ENCODE measurements around the gene IFNA1. TPM values are rescaled to one million over a fixed set of nuclear protein-coding genes. Genes with fewer than 3 reads are reported as not detected.
"Not testable (repeated sequence)": the region's sequence is repeated elsewhere in the genome, so short reads cannot be mapped to it uniquely, and the experiment has no call there.

IFNA1 gene
- polyA plus RNA-seq, 1 donor: not detected

DNA sequence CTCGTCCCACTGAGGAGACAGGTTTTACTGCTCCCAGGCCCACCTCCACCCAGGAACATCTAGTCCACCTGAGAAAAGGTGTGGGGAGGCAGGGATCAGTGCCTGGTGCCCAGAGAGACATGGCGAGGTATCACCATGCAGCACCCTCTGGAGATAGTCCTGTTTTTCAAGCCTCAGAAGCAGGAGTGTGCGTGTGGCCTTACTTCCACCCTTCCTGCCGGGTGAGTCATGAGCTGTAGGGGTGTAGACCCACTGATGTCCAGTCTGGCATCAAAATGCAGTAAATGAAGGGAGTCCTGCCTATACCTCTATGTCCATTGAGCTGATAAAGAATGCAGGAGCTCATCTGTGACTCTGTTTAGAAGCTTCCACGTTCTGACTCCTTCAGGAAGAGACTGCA lies 9.1 kb downstream of the IFNA1 start:
- not testable (repeated sequence) for H3K36me3 ChIP-seq (ENCODE audit: control insufficient read depth, insufficient read depth, low read length); DNase-seq; H3K4me1 ChIP-seq (ENCODE audit: control insufficient read depth, insufficient read depth, low read length); H3K27me3 ChIP-seq (ENCODE audit: control insufficient read depth, insufficient read depth, low read length); H3K9me3 ChIP-seq (ENCODE audit: control insufficient read depth, low read depth, low read length); H3K4me3 ChIP-seq (ENCODE audit: low read length); H3K27ac ChIP-seq (ENCODE audit: low read length)
- no CpG with 5 or more reads among the region's 5 CpGs for WGBS (ENCODE audit: insufficient coverage, low lambda C conversion rate)

DNA sequence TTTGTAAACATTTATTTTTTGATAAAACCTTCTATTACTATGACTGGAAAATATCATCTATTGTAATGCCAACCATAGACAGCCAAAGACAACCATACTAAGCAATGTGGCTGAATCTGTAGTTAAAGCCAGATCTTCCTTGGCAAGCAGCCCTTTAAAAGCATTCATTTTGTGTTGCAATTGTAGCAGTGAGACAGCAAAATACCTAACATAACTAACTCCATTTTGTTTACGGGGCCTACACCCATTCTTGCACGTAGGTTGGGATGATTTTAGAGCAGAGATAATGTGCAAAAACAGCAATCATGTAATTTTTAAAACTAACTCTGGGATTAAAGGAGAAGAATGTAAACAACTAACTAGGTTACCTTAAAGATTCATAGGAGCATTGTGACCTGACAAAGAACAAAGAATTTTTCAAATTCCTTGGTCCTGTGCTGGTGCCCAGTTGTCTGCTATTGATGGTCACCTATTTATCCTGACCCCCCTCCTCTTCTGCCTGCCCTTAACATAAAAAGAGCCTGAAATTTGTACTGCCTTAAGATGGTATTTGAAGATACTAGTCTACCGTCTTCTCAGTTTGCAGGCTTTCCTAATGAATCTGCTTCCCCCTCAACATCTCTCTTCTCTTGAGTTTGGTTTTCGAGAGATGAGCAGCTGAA lies 10.6 kb downstream of the IFNA1 start:
- no peaks in the 10 kb centered on the region for H3K9me3 ChIP-seq (ENCODE audit: control insufficient read depth, low read depth, low read length)
- no peaks in the 10 kb centered on the region for H3K4me1 ChIP-seq (ENCODE audit: control insufficient read depth, insufficient read depth, low read length)
- WGBS (ENCODE audit: insufficient coverage, low lambda C conversion rate): 88% methylated on average over 1 of the region's 4 CpGs
- no peak overlapping the region for H3K4me3 ChIP-seq (ENCODE audit: low read length)
- no peak overlapping the region for H3K27ac ChIP-seq (ENCODE audit: low read length)
- no peak for DNase-seq
- H3K27me3 ChIP-seq (ENCODE audit: control insufficient read depth, insufficient read depth, low read length): no peaks in the 10 kb centered on the region
- H3K36me3 ChIP-seq (ENCODE audit: control insufficient read depth, insufficient read depth, low read length): no peaks in the 10 kb centered on the region

DNA sequence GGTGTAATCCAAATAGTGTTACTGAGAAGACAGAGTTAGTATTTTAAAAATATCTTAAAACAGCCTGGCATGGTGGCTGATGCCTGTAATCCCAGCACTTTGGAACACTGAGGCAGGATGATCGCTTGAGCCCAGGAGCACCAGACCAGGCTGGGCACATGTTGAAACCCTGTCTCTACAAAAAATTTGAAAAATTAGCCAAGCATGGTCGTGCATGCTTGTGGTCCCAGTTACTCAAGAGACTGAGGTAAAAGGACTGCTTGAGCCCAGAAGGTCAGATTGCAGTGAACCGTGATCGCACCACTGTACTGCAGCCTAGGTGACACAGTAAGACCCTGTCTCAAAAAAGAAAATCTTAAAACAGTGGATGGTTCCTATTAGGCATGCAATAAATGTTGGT lies 12.4 kb downstream of the IFNA1 start:
- Histone ChIP-seq H3K27me3 (ENCODE audit: control insufficient read depth, insufficient read depth, low read length) (no peaks in the 10 kb centered on the region), H3K4me1 (ENCODE audit: control insufficient read depth, insufficient read depth, low read length) (no peaks in the 10 kb centered on the region), H3K9me3 (ENCODE audit: control insufficient read depth, low read depth, low read length) (no peaks in the 10 kb centered on the region), H3K4me3 (ENCODE audit: low read length) (no peak overlapping the region), H3K27ac (ENCODE audit: low read length) (no peak overlapping the region), H3K36me3 (ENCODE audit: control insufficient read depth, insufficient read depth, low read length) (no peaks in the 10 kb centered on the region)
- WGBS (ENCODE audit: insufficient coverage, low lambda C conversion rate): 94% methylated on average over 3 of the region's 4 CpGs
- DNase-seq: no peak

DNA sequence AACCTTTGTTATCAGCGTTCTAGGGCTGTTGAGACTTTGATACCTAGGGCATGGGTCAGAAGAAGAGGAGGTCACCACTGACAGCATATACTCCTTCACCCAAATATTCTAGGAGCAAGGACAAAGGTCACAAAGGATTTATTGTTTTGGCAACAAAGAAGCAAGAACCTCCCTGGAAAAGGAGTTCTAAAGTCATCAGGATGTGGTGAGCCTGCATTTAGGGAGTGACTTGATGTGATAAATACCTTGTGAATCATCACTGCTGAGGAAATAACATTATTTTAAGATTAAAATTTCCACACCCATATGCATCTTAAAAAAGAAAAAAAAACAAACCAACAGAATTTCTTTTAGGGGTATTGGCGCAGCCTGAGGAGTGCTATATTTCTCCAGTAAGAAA lies 13.9 kb downstream of the IFNA1 start:
- Histone ChIP-seq H3K27ac (ENCODE audit: low read length) (no peak overlapping the region), H3K27me3 (ENCODE audit: control insufficient read depth, insufficient read depth, low read length) (no peaks in the 10 kb centered on the region), H3K9me3 (ENCODE audit: control insufficient read depth, low read depth, low read length) (no peaks in the 10 kb centered on the region), H3K4me1 (ENCODE audit: control insufficient read depth, insufficient read depth, low read length) (no peaks in the 10 kb centered on the region), H3K4me3 (ENCODE audit: low read length) (no peak overlapping the region), H3K36me3 (ENCODE audit: control insufficient read depth, insufficient read depth, low read length) (no peaks in the 10 kb centered on the region)
- no peak for DNase-seq
- WGBS (ENCODE audit: insufficient coverage, low lambda C conversion rate): 100% methylated on average over 1 of the region's 2 CpGs

DNA sequence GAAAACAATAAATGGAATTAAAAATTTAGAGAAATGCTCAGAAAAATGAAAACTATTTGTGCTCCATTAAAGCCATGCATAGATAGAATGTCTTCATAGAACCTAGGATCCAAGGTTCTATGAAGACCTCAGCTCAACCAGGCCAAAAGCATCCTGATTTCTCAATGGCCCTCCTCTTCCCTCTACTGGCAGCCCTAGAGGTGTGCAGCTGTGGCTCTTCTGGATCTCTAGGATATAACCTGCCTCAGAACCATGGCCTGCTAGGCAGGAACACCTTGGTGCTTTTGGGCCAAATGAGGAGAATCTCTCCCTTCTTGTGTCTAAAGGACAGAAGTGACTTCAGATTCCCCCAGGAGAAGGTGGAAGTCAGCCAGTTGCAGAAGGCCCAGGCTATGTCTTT lies 15.1 kb downstream of the IFNA1 start:
- no peaks in the 10 kb centered on the region for H3K9me3 ChIP-seq (ENCODE audit: control insufficient read depth, low read depth, low read length)
- H3K4me3 ChIP-seq (ENCODE audit: low read length): no peak overlapping the region
- DNase-seq: no peak
- H3K27me3 ChIP-seq (ENCODE audit: control insufficient read depth, insufficient read depth, low read length): no peaks in the 10 kb centered on the region
- no peaks in the 10 kb centered on the region for H3K36me3 ChIP-seq (ENCODE audit: control insufficient read depth, insufficient read depth, low read length)
- H3K4me1 ChIP-seq (ENCODE audit: control insufficient read depth, insufficient read depth, low read length): no peaks in the 10 kb centered on the region
- H3K27ac ChIP-seq (ENCODE audit: low read length): no peak overlapping the region

DNA sequence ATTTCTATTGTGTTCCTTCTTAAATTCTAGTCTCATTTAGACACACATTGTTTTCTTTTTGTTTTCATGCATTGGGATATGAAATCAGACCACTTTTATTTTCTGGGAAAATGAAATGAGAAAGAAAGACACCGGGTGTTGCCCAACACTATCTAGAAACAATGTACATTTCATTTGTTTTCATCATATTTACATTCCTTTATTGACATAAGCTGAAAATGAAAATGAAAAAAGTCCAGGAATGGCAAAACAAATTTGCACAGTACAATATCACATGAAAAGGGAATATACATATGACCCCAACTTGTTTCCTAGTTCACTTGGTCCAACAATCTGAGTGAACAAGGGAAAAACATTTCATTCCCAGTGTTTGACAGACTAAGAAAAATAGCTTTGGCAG lies 21.1 kb downstream of the IFNA1 start:
- no peak overlapping the region for H3K4me3 ChIP-seq (ENCODE audit: low read length)
- H3K4me1 ChIP-seq (ENCODE audit: control insufficient read depth, insufficient read depth, low read length): no peaks in the 10 kb centered on the region
- no peaks in the 10 kb centered on the region for H3K27me3 ChIP-seq (ENCODE audit: control insufficient read depth, insufficient read depth, low read length)
- H3K36me3 ChIP-seq (ENCODE audit: control insufficient read depth, insufficient read depth, low read length): no peaks in the 10 kb centered on the region
- H3K27ac ChIP-seq (ENCODE audit: low read length): no peak overlapping the region
- no peak for DNase-seq
- no CpG with 5 or more reads among the region's 1 CpG for WGBS (ENCODE audit: insufficient coverage, low lambda C conversion rate)
- no peaks in the 10 kb centered on the region for H3K9me3 ChIP-seq (ENCODE audit: control insufficient read depth, low read depth, low read length)

DNA sequence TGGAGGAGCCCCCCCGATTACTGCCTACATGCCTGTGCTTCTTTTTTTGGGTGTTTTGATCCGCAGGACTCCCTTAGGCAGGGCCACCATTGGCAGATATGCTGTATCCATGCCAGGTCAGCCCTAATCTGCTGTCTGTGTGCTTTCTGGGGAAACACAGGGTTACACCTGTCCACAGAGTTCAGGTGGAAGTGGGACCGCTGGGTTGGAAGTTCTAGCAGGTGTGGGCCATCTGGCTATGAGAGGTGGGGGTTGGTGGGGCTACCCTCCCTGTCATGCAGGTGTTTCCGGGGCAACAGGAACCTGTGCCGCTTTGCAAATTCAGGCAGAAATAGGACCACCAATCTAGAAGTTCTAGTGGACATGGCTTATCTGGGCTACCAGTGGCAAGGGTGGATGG lies 24.9 kb downstream of the IFNA1 start:
- Histone ChIP-seq H3K4me3 (ENCODE audit: low read length) (no peak overlapping the region), H3K9me3 (ENCODE audit: control insufficient read depth, low read depth, low read length) (no peaks in the 10 kb centered on the region), H3K36me3 (ENCODE audit: control insufficient read depth, insufficient read depth, low read length) (no peaks in the 10 kb centered on the region), H3K27ac (ENCODE audit: low read length) (no peak overlapping the region), H3K4me1 (ENCODE audit: control insufficient read depth, insufficient read depth, low read length) (no peaks in the 10 kb centered on the region), H3K27me3 (ENCODE audit: control insufficient read depth, insufficient read depth, low read length) (no peaks in the 10 kb centered on the region)
- no peak for DNase-seq
- WGBS (ENCODE audit: insufficient coverage, low lambda C conversion rate): no CpG with 5 or more reads among the region's 5 CpGs

DNA sequence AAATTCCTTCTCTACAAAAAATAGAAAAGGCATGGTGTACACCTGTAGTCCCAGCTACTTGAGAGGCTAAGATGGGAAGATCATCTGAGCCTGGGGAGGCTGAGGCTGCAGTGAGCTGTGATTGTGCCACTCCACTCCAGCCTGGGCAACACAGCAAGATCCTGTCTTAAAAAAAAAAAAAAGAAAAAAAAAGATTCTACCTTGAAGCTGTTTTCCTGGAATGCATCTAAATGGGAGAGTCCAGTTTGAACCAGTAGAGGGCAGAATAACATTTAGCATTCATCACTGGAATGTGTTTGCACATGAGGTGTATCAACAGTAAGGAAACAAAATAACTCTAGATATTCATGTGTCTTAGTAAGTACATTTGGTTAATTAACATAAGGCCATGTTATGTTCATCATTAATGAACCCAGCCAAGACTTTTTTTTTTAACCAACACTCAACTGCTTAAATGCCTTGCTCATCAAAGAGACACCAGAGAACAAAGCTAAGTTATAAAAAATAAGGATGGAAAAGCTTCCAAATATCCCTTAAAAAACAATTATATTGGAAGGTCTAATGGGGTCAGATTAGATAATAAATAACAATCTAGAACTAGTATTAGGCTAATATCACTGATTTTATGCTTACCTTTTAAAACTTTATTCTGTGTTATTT lies 25.8 kb downstream of the IFNA1 start:
- no peak overlapping the region for H3K27ac ChIP-seq (ENCODE audit: low read length)
- H3K4me1 ChIP-seq (ENCODE audit: control insufficient read depth, insufficient read depth, low read length): no peaks in the 10 kb centered on the region
- DNase-seq: peak; percentile 43 to 48
- no peak overlapping the region for H3K4me3 ChIP-seq (ENCODE audit: low read length)
- no peaks in the 10 kb centered on the region for H3K36me3 ChIP-seq (ENCODE audit: control insufficient read depth, insufficient read depth, low read length)
- no peaks in the 10 kb centered on the region for H3K27me3 ChIP-seq (ENCODE audit: control insufficient read depth, insufficient read depth, low read length)
- H3K9me3 ChIP-seq (ENCODE audit: control insufficient read depth, low read depth, low read length): no peaks in the 10 kb centered on the region

DNA sequence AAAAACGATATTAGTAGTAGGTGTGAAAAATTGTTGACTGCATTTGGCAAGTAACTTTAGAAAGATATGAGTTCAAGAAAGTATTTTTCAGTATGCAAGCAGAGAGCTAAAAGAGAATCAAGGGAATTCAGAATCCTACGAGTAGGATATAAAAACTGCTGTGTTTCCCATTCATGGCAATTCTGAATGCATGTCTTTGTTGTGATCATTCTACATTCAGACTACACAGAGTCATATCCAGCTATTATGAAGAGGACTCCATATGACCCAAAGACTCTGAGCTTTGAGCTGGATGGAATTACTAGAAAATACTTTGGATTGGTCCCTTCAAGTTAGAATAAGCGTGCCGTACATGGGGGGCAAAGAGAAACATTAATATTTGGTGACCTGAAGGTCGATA lies 29.9 kb downstream of the IFNA1 start:
- Histone ChIP-seq H3K4me1 (ENCODE audit: control insufficient read depth, insufficient read depth, low read length) (no peaks in the 10 kb centered on the region), H3K36me3 (ENCODE audit: control insufficient read depth, insufficient read depth, low read length) (no peaks in the 10 kb centered on the region), H3K27me3 (ENCODE audit: control insufficient read depth, insufficient read depth, low read length) (no peaks in the 10 kb centered on the region), H3K9me3 (ENCODE audit: control insufficient read depth, low read depth, low read length) (no peaks in the 10 kb centered on the region), H3K27ac (ENCODE audit: low read length) (no peak overlapping the region), H3K4me3 (ENCODE audit: low read length) (no peak overlapping the region)
- DNase-seq: no peak
- 100% methylated on average over 1 of the region's 5 CpGs for WGBS (ENCODE audit: insufficient coverage, low lambda C conversion rate)

DNA sequence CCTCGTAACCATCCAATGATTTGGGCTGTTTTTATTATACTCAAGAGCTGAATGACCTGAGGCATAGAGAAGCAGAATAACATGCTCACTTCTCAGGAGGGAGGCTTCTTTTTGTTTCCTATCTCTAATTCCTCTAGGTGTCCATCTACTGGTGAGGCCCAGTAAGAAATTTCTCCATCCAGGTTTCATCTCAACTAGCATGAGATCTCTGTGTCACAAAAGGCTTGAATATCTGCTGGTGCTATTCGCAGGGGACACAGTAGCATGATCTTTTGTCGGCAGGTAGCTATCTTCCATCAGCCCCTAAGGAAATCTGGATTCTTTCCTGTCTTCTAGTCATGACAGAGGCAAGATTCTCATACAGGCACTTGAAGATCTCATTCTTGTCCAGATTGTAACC lies 33.0 kb downstream of the IFNA1 start:
- no peak for DNase-seq
- Histone ChIP-seq H3K36me3 (ENCODE audit: control insufficient read depth, insufficient read depth, low read length) (no peaks in the 10 kb centered on the region), H3K4me1 (ENCODE audit: control insufficient read depth, insufficient read depth, low read length) (no peaks in the 10 kb centered on the region), H3K4me3 (ENCODE audit: low read length) (no peak overlapping the region), H3K27ac (ENCODE audit: low read length) (no peak overlapping the region), H3K27me3 (ENCODE audit: control insufficient read depth, insufficient read depth, low read length) (no peaks in the 10 kb centered on the region), H3K9me3 (ENCODE audit: control insufficient read depth, low read depth, low read length) (no peaks in the 10 kb centered on the region)
- 33% methylated on average over 1 of the region's 3 CpGs for WGBS (ENCODE audit: insufficient coverage, low lambda C conversion rate)

DNA sequence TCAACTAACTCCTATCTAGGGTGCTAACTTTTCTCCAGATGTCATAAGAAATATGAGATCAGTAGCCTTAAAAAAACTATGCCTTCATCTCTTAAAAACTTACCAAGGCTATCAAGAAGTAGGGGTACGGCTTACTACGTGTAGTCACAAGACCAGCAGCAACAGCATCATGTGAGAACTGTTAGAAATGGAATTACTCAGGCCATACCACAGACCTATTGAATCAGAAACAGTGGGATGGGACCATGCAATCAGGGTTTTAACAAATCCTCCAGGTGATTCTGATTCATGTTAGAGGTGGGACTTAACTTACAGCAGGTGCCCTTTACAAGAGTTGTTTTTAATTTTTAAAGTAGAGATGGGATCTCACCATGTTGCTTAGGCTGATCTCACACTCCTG lies 37.2 kb downstream of the IFNA1 start:
- WGBS (ENCODE audit: insufficient coverage, low lambda C conversion rate): no CpG with 5 or more reads among the region's 2 CpGs
- DNase-seq: no peak
- Histone ChIP-seq H3K36me3 (ENCODE audit: control insufficient read depth, insufficient read depth, low read length) (no peaks in the 10 kb centered on the region), H3K4me1 (ENCODE audit: control insufficient read depth, insufficient read depth, low read length) (no peaks in the 10 kb centered on the region), H3K27me3 (ENCODE audit: control insufficient read depth, insufficient read depth, low read length) (no peaks in the 10 kb centered on the region), H3K27ac (ENCODE audit: low read length) (no peak overlapping the region), H3K4me3 (ENCODE audit: low read length) (no peak overlapping the region), H3K9me3 (ENCODE audit: control insufficient read depth, low read depth, low read length) (no peaks in the 10 kb centered on the region)

Measured in large intestine (tissue), 3 donors.